SKM-1 (cell line): Measurements from ENCODE around the gene PRKAR1A.

Experiments used
- DNase-seq: peaks from one replicate; lab custom pipeline; 2025; ENCODE audit not compliant: unreplicated experiment; lab: John Stamatoyannopoulos, UW

The PRKAR1A gene

DNA sequence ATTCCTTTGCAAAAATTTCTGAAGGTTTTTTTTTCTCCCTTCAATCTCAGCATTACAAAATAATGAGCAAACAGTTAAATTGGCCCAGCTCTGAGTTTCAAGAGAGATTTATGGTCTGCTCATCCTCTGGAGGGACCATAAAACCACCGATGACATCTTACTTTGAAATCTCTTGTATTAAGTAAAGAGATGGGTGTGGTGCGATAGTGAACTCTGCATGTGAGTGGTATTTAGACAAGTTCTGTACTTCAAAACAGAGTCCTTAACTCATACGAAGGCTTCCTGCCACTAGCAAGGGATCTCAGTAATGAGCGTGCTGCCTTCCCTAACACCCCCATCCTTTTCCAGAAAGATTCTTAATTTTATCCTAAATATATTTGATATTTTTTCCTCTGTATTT lies 86.9 kb downstream of the PRKAR1A start:
- no peak for DNase-seq

GRCh38 chr17:68599552-68600066 lies 87.4 kb downstream of the PRKAR1A start:
- no peak for DNase-seq

- no peak for DNase-seq
Observed at GRCh38 chr17:68600067-68600930, 88.1 kb downstream of the PRKAR1A start.
